ENCODE data around the gene DLX3. TPM values are rescaled to one million over a fixed set of nuclear protein-coding genes. Genes with fewer than 3 reads are reported as not detected.

The DLX3 gene
- total and polyA plus RNA-seq, 2 experiments from 2014 or later: 0.63 to 2.1 TPM

DNA sequence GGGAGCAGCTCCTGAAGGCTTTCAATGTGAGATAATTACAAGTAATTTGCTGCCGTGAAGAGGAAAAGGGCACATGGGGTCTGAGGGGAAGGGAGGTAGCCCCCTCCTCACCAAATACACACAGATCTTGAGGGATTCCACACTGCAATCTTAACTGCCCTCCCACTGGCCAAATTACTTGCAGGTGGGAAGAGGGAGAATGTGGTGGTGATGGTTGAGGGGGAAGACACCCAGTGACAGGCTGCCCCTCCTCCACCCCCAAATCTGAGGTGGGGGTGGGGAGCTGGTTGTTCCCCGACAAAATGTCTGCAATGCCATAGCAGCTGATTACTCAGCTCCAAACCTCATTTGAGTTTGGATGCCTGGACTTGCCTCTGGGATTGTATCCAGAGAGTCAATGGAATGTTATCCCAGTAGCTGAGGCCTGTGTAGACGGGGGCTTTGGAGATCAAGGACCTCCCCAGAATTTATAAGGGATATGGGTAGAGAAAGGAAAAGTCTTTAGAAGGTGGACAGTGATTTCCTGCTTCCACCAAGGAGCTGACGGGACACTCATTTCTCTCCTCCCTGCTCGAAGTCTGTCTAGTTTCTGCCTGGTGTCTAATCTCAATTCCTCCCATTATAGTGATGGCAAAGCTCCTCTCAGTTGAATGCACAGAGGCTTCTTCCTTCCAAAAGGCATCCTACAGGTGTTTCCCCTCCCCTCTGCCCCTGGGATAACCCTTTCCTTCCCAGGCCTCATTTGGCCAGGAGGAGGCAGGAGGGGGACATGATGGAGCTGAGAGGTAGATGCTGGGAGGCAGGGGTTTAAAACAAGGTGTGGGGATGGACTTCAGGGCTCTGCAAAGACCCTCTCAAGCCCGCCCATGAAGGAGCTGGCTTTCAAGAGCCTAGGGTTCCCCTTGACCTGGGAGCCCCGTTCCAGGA is 17.3 kb downstream of the DLX3 start:
- DNase-seq (ENCODE audit: low read depth in 1 of 2, low spot score in 1 of 2): no peak
- no peaks in the 10 kb centered on the region for H3K36me3 ChIP-seq
- H3K4me1 ChIP-seq (ENCODE audit: low read depth): peaks cover 8% of the 10 kb centered on the region
- no peak overlapping the region for H3K4me3 ChIP-seq
- no peaks in the 10 kb centered on the region for H3K9me3 ChIP-seq (ENCODE audit: low read depth)
- H3K27me3 ChIP-seq: peaks cover 62% of the 10 kb centered on the region
- H3K27ac ChIP-seq: no peak overlapping the region
- no peak for TF ChIP-seq CTCF (IDR thresholded peaks at IDR 0.05; ENCODE audit: low read depth, low read length)

DNA sequence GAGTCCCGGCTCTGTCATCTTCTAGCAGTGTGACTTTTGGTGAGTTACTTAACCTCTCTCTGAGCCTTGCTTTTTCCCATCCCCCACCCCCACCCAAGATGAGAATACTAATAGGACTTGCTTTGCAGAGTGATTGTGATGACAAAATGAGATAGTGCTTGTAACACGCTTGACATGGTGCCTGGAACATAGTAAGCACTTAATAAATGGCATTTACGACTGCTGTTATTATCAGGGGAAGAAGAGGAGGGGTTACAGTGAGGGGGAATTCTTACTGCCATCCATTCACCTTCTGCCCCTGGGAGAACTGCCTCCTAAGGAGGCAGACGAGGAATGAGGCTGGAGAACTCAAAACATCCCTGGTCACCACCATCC is 18.2 kb downstream of the DLX3 start:
- Histone ChIP-seq H3K27ac (no peak overlapping the region), H3K36me3 (no peaks in the 10 kb centered on the region), H3K27me3 (peaks cover 71% of the 10 kb centered on the region), H3K4me1 (ENCODE audit: low read depth) (peaks cover 8% of the 10 kb centered on the region), H3K9me3 (ENCODE audit: low read depth) (no peaks in the 10 kb centered on the region), H3K4me3 (no peak overlapping the region)
- TF ChIP-seq CTCF (IDR thresholded peaks at IDR 0.05; ENCODE audit: low read depth, low read length): no peak
- DNase-seq (ENCODE audit: low read depth in 1 of 2, low spot score in 1 of 2): no peak

GRCh38 chr17:49976163-49976827 is 18.7 kb downstream of the DLX3 start:
- peaks cover 76% of the 10 kb centered on the region for H3K27me3 ChIP-seq

DNA sequence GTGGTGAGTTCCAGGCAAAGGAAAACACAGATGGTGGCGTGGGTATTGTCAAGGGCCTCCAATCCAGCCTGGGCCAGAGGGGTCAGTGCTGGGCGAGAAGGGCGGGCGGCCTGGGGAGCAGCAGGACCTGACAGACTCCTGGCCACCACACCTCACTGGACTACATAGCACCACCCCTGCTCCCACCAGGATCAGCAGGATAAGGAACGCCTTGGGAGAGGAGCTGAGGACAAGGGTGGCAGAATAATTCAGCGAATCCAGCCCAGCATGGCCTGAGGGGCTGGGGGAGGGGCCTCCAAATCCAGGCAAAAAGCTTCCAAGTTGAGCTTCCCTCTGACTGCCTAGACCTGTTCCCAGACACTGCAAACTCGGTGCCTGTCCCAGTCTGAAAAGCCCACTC is 19.5 kb downstream of the DLX3 start:
- Histone ChIP-seq H3K27me3 (peaks cover 82% of the 10 kb centered on the region), H3K4me3 (no peak overlapping the region), H3K36me3 (no peaks in the 10 kb centered on the region), H3K9me3 (ENCODE audit: low read depth) (no peaks in the 10 kb centered on the region), H3K27ac (no peak overlapping the region), H3K4me1 (ENCODE audit: low read depth) (peaks cover 5% of the 10 kb centered on the region)
- no peak for DNase-seq (ENCODE audit: low read depth in 1 of 2, low spot score in 1 of 2)
- no peak for TF ChIP-seq CTCF (IDR thresholded peaks at IDR 0.05; ENCODE audit: low read depth, low read length)

More at GRCh38 chr17:49976163-49976827, 18.7 kb downstream of the DLX3 start:
- Histone ChIP-seq H3K4me3 (no peak overlapping the region), H3K9me3 (ENCODE audit: low read depth) (no peaks in the 10 kb centered on the region), H3K36me3 (no peaks in the 10 kb centered on the region), H3K4me1 (ENCODE audit: low read depth) (peaks cover 12% of the 10 kb centered on the region), H3K27ac (no peak overlapping the region)
- no peak for DNase-seq (ENCODE audit: low read depth in 1 of 2, low spot score in 1 of 2)
- TF ChIP-seq CTCF (IDR thresholded peaks at IDR 0.05; ENCODE audit: low read depth, low read length): no peak

DNA sequence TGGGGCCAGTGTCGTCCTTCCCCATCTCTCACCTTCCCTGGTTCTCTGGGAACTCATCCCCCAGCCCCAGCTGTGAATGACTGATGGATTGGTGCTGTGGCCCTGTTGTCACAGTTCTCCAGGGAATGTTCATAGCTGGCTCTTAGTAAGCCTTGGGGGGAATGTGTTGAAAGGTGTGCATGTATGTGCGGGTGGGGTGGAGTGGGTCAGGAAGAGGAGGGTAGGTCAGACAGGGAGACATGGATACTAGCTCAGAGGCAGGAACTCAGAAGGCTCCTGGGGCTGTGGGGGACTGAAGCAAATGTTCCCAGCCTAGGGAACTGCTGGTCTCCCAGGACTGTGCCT is 21.8 kb downstream of the DLX3 start:
- H3K4me1 ChIP-seq (ENCODE audit: low read depth): peaks cover 4% of the 10 kb centered on the region
- H3K36me3 ChIP-seq: no peaks in the 10 kb centered on the region
- no peak for TF ChIP-seq CTCF (IDR thresholded peaks at IDR 0.05; ENCODE audit: low read depth, low read length)
- H3K27me3 ChIP-seq: peaks cover 98% of the 10 kb centered on the region
- no peak overlapping the region for H3K27ac ChIP-seq
- no peak overlapping the region for H3K4me3 ChIP-seq
- no peaks in the 10 kb centered on the region for H3K9me3 ChIP-seq (ENCODE audit: low read depth)
- DNase-seq (ENCODE audit: low read depth in 1 of 2, low spot score in 1 of 2): no peak
